ENCODE results near the gene FXYD2. TPM values are rescaled to one million over a fixed set of nuclear protein-coding genes. Genes with fewer than 3 reads are reported as not detected.

FXYD2 gene
- total RNA-seq, 1 donor from 2014 or later: not detected

GRCh38 chr11:117828611-117829368 is 4.2 kb upstream of the FXYD2 start:
- Histone ChIP-seq H3K9ac (ENCODE audit: low read length) (peak overlapping the region; percentile 51), H2AFZ (ENCODE audit: low read depth, low read length) (peak overlapping the region; percentile 43)

GRCh38 chr11:117827521-117828511 is 3.3 kb upstream of the FXYD2 start:
- H3K27ac Mint-ChIP-seq (ENCODE audit: unreplicated experiment): peak overlapping the region; percentile 31
- no peaks in the 10 kb centered on the region for H3K36me3 Mint-ChIP-seq (ENCODE audit: low read depth, unreplicated experiment)
- Histone ChIP-seq H4K20me1 (ENCODE audit: insufficient read depth, low read length) (no peaks in the 10 kb centered on the region), H3K9me3 (ENCODE audit: insufficient read depth, low read depth, low read length) (no peaks in the 10 kb centered on the region), H3K36me3 (ENCODE audit: insufficient read depth, low read length) (no peaks in the 10 kb centered on the region), H3K27me3 (ENCODE audit: insufficient read depth, low read length) (peaks cover 2% of the 10 kb centered on the region), H3K27ac (ENCODE audit: low read depth, low read length) (no peak overlapping the region), H3K79me2 (ENCODE audit: insufficient read depth, low read length) (no peaks in the 10 kb centered on the region), H3K4me2 (ENCODE audit: low read length) (peak overlapping the region; percentile 49), H3K4me3 (ENCODE audit: insufficient read depth, low read depth, low read length) (no peak overlapping the region), H3K4me1 (ENCODE audit: insufficient read depth, low read length) (peaks cover 23% of the 10 kb centered on the region), H3K9ac (ENCODE audit: low read length) (no peak overlapping the region), H2AFZ (ENCODE audit: low read depth, low read length) (no peak overlapping the region)
- DNase-seq (ENCODE audit: low read depth): no peak
- no peak overlapping the region for H3K4me3 Mint-ChIP-seq (ENCODE audit: unreplicated experiment)
- H3K27me3 Mint-ChIP-seq (ENCODE audit: low read depth, unreplicated experiment): peaks cover 36% of the 10 kb centered on the region
- TF ChIP-seq CTCF (IDR thresholded peaks at IDR 0.05; ENCODE audit: insufficient read depth, low read depth, low read length): no peak
- no peak for TF ChIP-seq EZH2 (IDR thresholded peaks at IDR 0.05; ENCODE audit: insufficient read depth, low read length)
- peaks cover 2% of the 10 kb centered on the region for H3K9me3 Mint-ChIP-seq (ENCODE audit: unreplicated experiment)
- no peak for FAIRE-seq
- H3K4me1 Mint-ChIP-seq (ENCODE audit: low read depth, unreplicated experiment): peaks cover 20% of the 10 kb centered on the region

More at GRCh38 chr11:117828611-117829368, 4.2 kb upstream of the FXYD2 start:
- TF ChIP-seq EZH2 (IDR thresholded peaks at IDR 0.05; ENCODE audit: insufficient read depth, low read length) (no peak), CTCF (IDR thresholded peaks at IDR 0.05; ENCODE audit: insufficient read depth, low read depth, low read length) (no peak)
- Mint-ChIP-seq H3K27me3 (ENCODE audit: low read depth, unreplicated experiment) (peaks cover 34% of the 10 kb centered on the region), H3K4me1 (ENCODE audit: low read depth, unreplicated experiment) (peaks cover 20% of the 10 kb centered on the region), H3K4me3 (ENCODE audit: unreplicated experiment) (no peak overlapping the region), H3K36me3 (ENCODE audit: low read depth, unreplicated experiment) (no peaks in the 10 kb centered on the region), H3K27ac (ENCODE audit: unreplicated experiment) (no peak overlapping the region), H3K9me3 (ENCODE audit: unreplicated experiment) (peaks cover 2% of the 10 kb centered on the region)
- H3K79me2 ChIP-seq (ENCODE audit: insufficient read depth, low read length): no peaks in the 10 kb centered on the region
- no peaks in the 10 kb centered on the region for H3K9me3 ChIP-seq (ENCODE audit: insufficient read depth, low read depth, low read length)
- no peaks in the 10 kb centered on the region for H4K20me1 ChIP-seq (ENCODE audit: insufficient read depth, low read length)
- FAIRE-seq (no peak), DNase-seq (ENCODE audit: low read depth) (peak; percentile 80)
- H3K4me2 ChIP-seq (ENCODE audit: low read length): peak overlapping the region; percentile 49
- peaks cover 22% of the 10 kb centered on the region for H3K4me1 ChIP-seq (ENCODE audit: insufficient read depth, low read length)
- H3K27ac ChIP-seq (ENCODE audit: low read depth, low read length): peak overlapping the region; percentile 36
- H3K4me3 ChIP-seq (ENCODE audit: insufficient read depth, low read depth, low read length): no peak overlapping the region
- peaks cover 2% of the 10 kb centered on the region for H3K27me3 ChIP-seq (ENCODE audit: insufficient read depth, low read length)
- H3K36me3 ChIP-seq (ENCODE audit: insufficient read depth, low read length): no peaks in the 10 kb centered on the region
